ENCODE data around the gene CKLF. TPM values are rescaled to one million over a fixed set of nuclear protein-coding genes. Genes with fewer than 3 reads are reported as not detected.

The CKLF gene
- total and polyA plus RNA-seq, 2 donors (not counting 1 experiment from before 2014, with no cell fraction given), result 30.4 to 53.6 TPM

DNA sequence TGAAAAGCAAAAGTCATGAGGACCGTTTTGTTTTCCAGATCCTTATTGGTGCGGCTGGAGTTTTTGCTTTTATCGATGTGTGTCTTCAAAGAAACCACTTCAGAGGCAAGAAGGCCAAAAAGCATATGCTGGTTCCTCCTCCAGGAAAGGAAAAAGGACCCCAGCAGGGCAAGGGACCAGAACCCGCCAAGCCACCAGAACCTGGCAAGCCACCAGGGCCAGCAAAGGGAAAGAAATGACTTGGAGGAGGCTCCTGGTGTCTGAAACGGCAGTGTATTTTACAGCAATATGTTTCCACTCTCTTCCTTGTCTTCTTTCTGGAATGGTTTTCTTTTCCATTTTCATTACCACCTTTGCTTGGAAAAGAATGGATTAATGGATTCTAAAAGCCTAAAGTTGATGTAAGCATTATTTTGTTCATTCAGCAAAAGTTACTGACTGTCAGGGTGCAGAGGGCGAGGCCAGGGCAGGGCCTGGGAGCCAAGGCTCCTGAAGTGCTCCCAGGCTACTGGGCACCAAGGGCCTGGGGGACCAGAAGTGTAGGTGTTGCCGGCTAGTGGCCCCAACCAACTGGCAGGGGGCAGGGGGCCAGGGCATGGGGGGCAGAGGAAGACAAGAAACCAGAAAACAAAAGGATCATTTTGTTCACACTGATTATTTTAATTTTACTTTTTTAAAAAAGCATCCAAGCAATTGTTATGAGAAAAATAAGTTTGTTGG lies 35.7 kb downstream of the CKLF start:
- peaks cover 0 to 6% (median 0%) of the 10 kb centered on the region in 3 donors for H3K9me3 ChIP-seq (ENCODE audit: control extremely low read depth in 1 of 3, control insufficient read depth in 2 of 3, insufficient read depth in 1 of 3, low read length in 2 of 3)
- intact Hi-C loops (cut with micrococcal nuclease), result loop anchor here (2.0 kb wide), 1 partner anchor 17 kb away; the partner anchor contains the start of gene CMTM3
- no peak overlapping the region for H3K9ac ChIP-seq (ENCODE audit: low read length)
- H4K20me1 ChIP-seq (ENCODE audit: control insufficient read depth, insufficient read depth, low read length, poor library complexity, severe bottlenecking), result no peaks in the 10 kb centered on the region
- no peak overlapping the region for H3K27ac ChIP-seq (ENCODE audit: low read length in 2 of 2)
- ATAC-seq (ENCODE audit: low read depth) (no peak), DNase-seq (no peak)
- Mint-ChIP-seq H3K27ac (no peak overlapping the region), H3K4me3 (peak overlapping the region; percentile 21), H3K9me3 (ENCODE audit: insufficient read depth) (no peaks in the 10 kb centered on the region), H3K27me3 (peaks cover 12% of the 10 kb centered on the region), H3K4me1 (peaks cover 30% of the 10 kb centered on the region)
- 36% methylated on average over 4 of the region's 7 CpGs for WGBS (ENCODE audit: insufficient coverage)
- H3K36me3 ChIP-seq (replicated peaks in 1 of 2; ENCODE audit: control extremely low read depth in 1 of 2, control insufficient read depth in 1 of 2, extremely low read depth in 1 of 2, insufficient read depth in 2 of 2, low read length in 1 of 2), result no peaks in the 10 kb centered on the region
- H3K4me1 ChIP-seq (ENCODE audit: control insufficient read depth in 2 of 2, insufficient read depth in 2 of 2, low read length in 2 of 2), result peaks cover 24 to 34% of the 10 kb centered on the region in 2 donors
- no peak for TF ChIP-seq CTCF (IDR thresholded peaks at IDR 0.05)
- TF ChIP-seq EZH2 (IDR thresholded peaks at IDR 0.05; ENCODE audit: borderline replicate concordance, insufficient read depth, low read depth, low read length, poor library complexity, severe bottlenecking), result no peak
- peaks cover 0 to 20% (median 6%) of the 10 kb centered on the region in 4 experiments for H3K27me3 ChIP-seq (replicated peaks in 1 of 4; ENCODE audit: control extremely low read depth in 1 of 4, control insufficient read depth in 3 of 4, insufficient read depth in 4 of 4, low read length in 3 of 4)
- CTCF ChIA-PET, result interaction anchor here (1.9 to 6.3 kb wide), 4 partner anchors 8 to 182 kb away, joined by 10 to 91 read pairs (median 44); partner anchors contain the start of gene CMTM2
- H2AFZ ChIP-seq (ENCODE audit: insufficient read depth, low read depth, low read length, poor library complexity, severe bottlenecking), result peak overlapping the region; percentile 54
- H3K4me3 ChIP-seq (ENCODE audit: control extremely low read depth in 1 of 5, extremely low read depth in 1 of 5, insufficient read depth in 1 of 5, low read depth in 2 of 5, low read length in 4 of 5), result peak overlapping the region in 2 of 5 experiments; percentile 12 to 31
- no peaks in the 10 kb centered on the region for H3K79me2 ChIP-seq (ENCODE audit: control insufficient read depth, insufficient read depth, low read length)
- H3K4me2 ChIP-seq (replicated peaks; ENCODE audit: low read depth, low read length, poor library complexity, severe bottlenecking), result peak overlapping the region; percentile 65
- POLR2A ChIA-PET, result no interaction called here
